ENCODE measurements around the gene COLQ.
"Not testable (repeated sequence)": the region's sequence is repeated elsewhere in the genome, so short reads cannot be mapped to it uniquely, and the experiment has no call there.

COLQ gene

DNA sequence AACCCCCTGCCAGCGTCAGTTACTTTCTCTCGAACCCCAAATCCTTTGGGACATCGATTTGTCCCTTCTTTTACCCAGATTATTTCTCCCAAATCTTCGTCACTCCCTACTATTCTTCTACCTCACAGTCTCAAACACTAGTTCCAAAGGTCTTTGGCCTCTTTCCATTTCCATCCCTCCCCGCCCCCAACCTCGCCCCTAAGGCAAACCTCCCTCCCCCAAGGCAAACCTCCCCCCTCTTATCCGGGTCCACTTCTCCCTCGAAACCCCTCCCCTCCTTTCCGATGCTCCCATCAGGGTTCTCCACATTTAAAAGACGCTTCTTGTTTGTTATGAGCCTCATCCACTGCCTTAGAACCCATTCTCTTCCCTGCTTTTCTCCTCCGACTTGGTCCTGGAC, 93.5 kb downstream of the COLQ start:
- Histone ChIP-seq H3K4me2 (peak overlapping the region; percentile 86), H3K4me1 (ENCODE audit: low read depth, poor library complexity, severe bottlenecking) (peaks cover 31% of the 10 kb centered on the region), H3K4me3 (IDR thresholded peaks at IDR 0.05; ENCODE audit: insufficient read depth, low read depth, low read length) (no peak overlapping the region), H2AFZ (ENCODE audit: low read depth) (peak overlapping the region; percentile 93), H3K27me3 (ENCODE audit: insufficient read depth, low read depth) (no peaks in the 10 kb centered on the region), H3K9ac (peak overlapping the region; percentile 70; the same call in 1 of the 2 replicates), H3K36me3 (ENCODE audit: insufficient read depth) (no peaks in the 10 kb centered on the region), H4K20me1 (ENCODE audit: insufficient read depth) (no peaks in the 10 kb centered on the region), H3K79me2 (ENCODE audit: insufficient read depth, low read depth) (peaks cover 35% of the 10 kb centered on the region), H3K27ac (peak overlapping the region; percentile 47)
- no peak for TF ChIP-seq CTCF (conservative IDR thresholded peaks at IDR 0.05; ENCODE audit: low read depth, low read length)

- Histone ChIP-seq H3K4me3 (IDR thresholded peaks at IDR 0.05; ENCODE audit: insufficient read depth, low read depth, low read length) (peak within 1 kb of the TSS; percentile 45), H3K4me1 (ENCODE audit: low read depth, poor library complexity, severe bottlenecking) (peaks cover 31% of the 10 kb centered on the region), H3K79me2 (ENCODE audit: insufficient read depth, low read depth) (peaks cover 35% of the 10 kb centered on the region), H3K36me3 (ENCODE audit: insufficient read depth) (no peaks in the 10 kb centered on the region), H3K27ac (peak within 1 kb of the TSS; percentile 47), H4K20me1 (ENCODE audit: insufficient read depth) (no peaks in the 10 kb centered on the region), H3K4me2 (peak within 1 kb of the TSS; percentile 86), H3K9ac (peak within 1 kb of the TSS; percentile 70), H3K27me3 (ENCODE audit: insufficient read depth, low read depth) (no peaks in the 10 kb centered on the region), H2AFZ (ENCODE audit: low read depth) (peak within 1 kb of the TSS; percentile 93)
- no peak for TF ChIP-seq CTCF (conservative IDR thresholded peaks at IDR 0.05; ENCODE audit: low read depth, low read length)
Observed at GRCh38 chr3:15427182-15427880, 94.2 kb downstream of the COLQ start, which contains the start of the genes EAF1 and METTL6. EAF1 (plus strand) TSS chr3:15427598; CDS start chr3:15427780, 182 bp downstream. METTL6 (minus strand) TSS chr3:15427544; CDS start chr3:15426511, 1,033 bp downstream.

DNA sequence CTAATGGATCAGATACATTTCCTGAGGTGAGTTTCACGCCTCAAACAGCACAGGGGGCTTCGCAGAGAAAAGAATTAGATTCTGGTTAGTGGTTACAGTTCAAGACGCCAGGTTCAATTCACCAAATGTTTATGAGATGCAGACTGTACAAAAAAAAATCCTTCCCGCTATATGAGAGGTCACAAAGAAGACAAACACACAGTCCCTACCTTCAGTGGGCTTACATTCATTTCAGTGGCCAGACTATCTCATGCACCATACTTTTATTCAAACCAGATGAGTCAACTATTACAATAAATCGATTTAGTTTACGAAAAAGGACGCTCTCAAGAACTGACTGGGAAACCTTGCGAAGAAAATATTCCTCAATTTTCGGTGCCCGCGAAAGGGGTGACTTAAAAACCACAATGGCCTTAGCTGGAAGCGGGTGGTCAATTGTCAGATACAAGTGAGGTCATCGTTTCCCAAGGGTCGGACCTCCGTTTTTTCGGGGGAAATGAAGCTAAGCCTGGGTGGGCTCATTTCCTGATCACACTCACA, 94.9 kb downstream of the COLQ start:
- Histone ChIP-seq H2AFZ (ENCODE audit: low read depth) (peak overlapping the region; percentile 93), H3K27ac (no peak overlapping the region; the same call in 1 of the 2 replicates), H3K27me3 (ENCODE audit: insufficient read depth, low read depth) (no peaks in the 10 kb centered on the region), H3K4me2 (peak overlapping the region; percentile 86), H3K79me2 (ENCODE audit: insufficient read depth, low read depth) (peaks cover 35% of the 10 kb centered on the region), H3K4me3 (IDR thresholded peaks at IDR 0.05; ENCODE audit: insufficient read depth, low read depth, low read length) (peak overlapping the region; percentile 45), H4K20me1 (ENCODE audit: insufficient read depth) (no peaks in the 10 kb centered on the region), H3K4me1 (ENCODE audit: low read depth, poor library complexity, severe bottlenecking) (peaks cover 31% of the 10 kb centered on the region), H3K9ac (peak overlapping the region; percentile 70; the same call in 1 of the 2 replicates), H3K36me3 (ENCODE audit: insufficient read depth) (no peaks in the 10 kb centered on the region)
- no peak for TF ChIP-seq CTCF (conservative IDR thresholded peaks at IDR 0.05; ENCODE audit: low read depth, low read length)

DNA sequence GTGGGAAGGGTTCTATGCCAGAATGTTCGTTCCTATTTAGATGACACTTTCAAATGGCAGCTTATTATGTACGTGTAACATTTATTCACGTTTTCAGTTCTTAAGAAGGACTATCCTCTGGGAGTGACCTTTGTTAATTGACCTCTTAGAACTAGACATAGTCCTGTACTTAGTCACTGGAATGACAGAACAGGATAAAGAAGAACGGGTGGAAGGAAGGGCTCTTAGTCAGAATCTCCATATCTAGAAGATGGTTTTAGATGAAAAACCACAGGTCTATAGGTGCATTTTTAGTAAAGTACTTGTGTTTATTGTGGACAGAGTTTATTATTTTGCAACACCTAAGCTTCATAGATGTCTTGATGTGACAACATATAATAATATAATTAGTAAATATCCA, 100.6 kb downstream of the COLQ start:
- Histone ChIP-seq H3K79me2 (ENCODE audit: insufficient read depth, low read depth) (no peaks in the 10 kb centered on the region), H3K4me2 (no peak overlapping the region), H3K4me1 (ENCODE audit: low read depth, poor library complexity, severe bottlenecking) (no peaks in the 10 kb centered on the region), H3K4me3 (IDR thresholded peaks at IDR 0.05; ENCODE audit: insufficient read depth, low read depth, low read length) (no peak overlapping the region), H2AFZ (ENCODE audit: low read depth) (no peak overlapping the region), H3K27me3 (ENCODE audit: insufficient read depth, low read depth) (no peaks in the 10 kb centered on the region), H4K20me1 (ENCODE audit: insufficient read depth) (no peaks in the 10 kb centered on the region), H3K9ac (no peak overlapping the region), H3K27ac (no peak overlapping the region), H3K36me3 (ENCODE audit: insufficient read depth) (no peaks in the 10 kb centered on the region)
- TF ChIP-seq CTCF (conservative IDR thresholded peaks at IDR 0.05; ENCODE audit: low read depth, low read length): no peak

- H3K36me3 ChIP-seq (ENCODE audit: insufficient read depth); H4K20me1 ChIP-seq (ENCODE audit: insufficient read depth): not testable (repeated sequence)
Observed at GRCh38 chr3:15410966-15411365, 110.5 kb downstream of the COLQ start.

More at GRCh38 chr3:15410966-15411365, 110.5 kb downstream of the COLQ start:
- not testable (repeated sequence) for H3K4me2 ChIP-seq; H3K27ac ChIP-seq; H3K27me3 ChIP-seq (ENCODE audit: insufficient read depth, low read depth); H2AFZ ChIP-seq (ENCODE audit: low read depth); H3K9ac ChIP-seq; H3K4me3 ChIP-seq (IDR thresholded peaks at IDR 0.05; ENCODE audit: insufficient read depth, low read depth, low read length); H3K79me2 ChIP-seq (ENCODE audit: insufficient read depth, low read depth); H3K4me1 ChIP-seq (ENCODE audit: low read depth, poor library complexity, severe bottlenecking)

All from KMS-11 (cell line).